K562 (cell line): ENCODE data around the gene FCSK. TPM values are rescaled to one million over a fixed set of nuclear protein-coding genes. Genes with fewer than 3 reads are reported as not detected.

Experiments used
- CTCF ChIP-seq, 3 experiments: IDR thresholded peaks in 2 of 3; conservative IDR thresholded peaks in 1 of 3; 2 replicates each; pipeline ENCODE4 v1.5.1; 2011 to 2012; ENCODE audit warnings: low read length in 3 of 3, mild to moderate bottlenecking in 3 of 3, control low read depth in 2 of 3, improper control_type of control experiment in 1 of 3, inconsistent platforms in 1 of 3, low read depth in 1 of 3, mixed read lengths in 1 of 3, moderate library complexity in 1 of 3; ENCODE audit not compliant: insufficient read depth in 2 of 3
- FOXK1 ChIP-seq: sonication (generic); formaldehyde crosslinking; IDR thresholded peaks from 2 replicates; pipeline ENCODE4 v1.8.0; 2022; ENCODE audit warnings: missing genetic modification reagents, mild to moderate bottlenecking, borderline replicate concordance
- FOXP4 ChIP-seq: sonication (generic); formaldehyde crosslinking; IDR thresholded peaks from 2 replicates; pipeline ENCODE4 v1.8.0; 2022; ENCODE audit warnings: mild to moderate bottlenecking, missing genetic modification reagents, borderline replicate concordance
- FUS ChIP-seq: fragments of 200-400 bp; formaldehyde crosslinking; optimal IDR thresholded peaks from 2 replicates; pipeline ENCODE3; 2017; ENCODE audit warnings: low read depth, low read length
- MTA3 ChIP-seq: fragments of 450-650 bp; formaldehyde crosslinking; IDR thresholded peaks from 2 replicates; pipeline ENCODE4 v1.6.1; 2017; ENCODE audit warnings: mild to moderate bottlenecking, borderline replicate concordance
- PHF8 ChIP-seq: fragments of 200-600 bp; sonication (generic); IDR thresholded peaks from 2 replicates; pipeline ENCODE4 v1.6.1; 2012; ENCODE audit warnings: mixed run types, mild to moderate bottlenecking, inconsistent platforms, low read length, moderate library complexity, borderline replicate concordance
- POLR2A ChIP-seq: fragments of 450-650 bp; conservative IDR thresholded peaks from 2 replicates; pipeline ENCODE4 v1.6.1; 2016
- RCOR1 ChIP-seq, 2 experiments: IDR thresholded peaks; 2 replicates each; pipeline ENCODE4 v1.6.1; 2012; ENCODE audit warnings: low read depth in 2 of 2, low read length in 2 of 2, borderline replicate concordance in 1 of 2, improper control_type of control experiment in 1 of 2
- REST ChIP-seq, 2 experiments: fragments of 450-650 bp; formaldehyde crosslinking in 1 of 2; IDR thresholded peaks; 2 replicates each; pipeline versions ENCODE4 v1.4.0 to v1.6.1; 2014 to 2020; ENCODE audit warnings: mild to moderate bottlenecking in 2 of 2, borderline replicate concordance in 1 of 2, low read depth in 1 of 2
- RNF2 ChIP-seq: sonication (generic); IDR thresholded peaks from 2 replicates; pipeline ENCODE4 v1.6.1; 2016
- SMARCA5 ChIP-seq: fragments of 450-650 bp; IDR thresholded peaks from 2 replicates; pipeline ENCODE4 v1.6.1; 2016
- SP1 ChIP-seq: sonication (generic); formaldehyde crosslinking; IDR thresholded peaks from 2 replicates; pipeline ENCODE4 v1.8.1; 2022; ENCODE audit warnings: mild to moderate bottlenecking, missing genetic modification reagents
- ZBTB17 ChIP-seq: fragments of 450-650 bp; formaldehyde crosslinking; IDR thresholded peaks from 2 replicates; pipeline ENCODE4 v1.4.0; 2020; ENCODE audit warnings: mild to moderate bottlenecking
- ZNF121 ChIP-seq: sonication (generic); formaldehyde crosslinking; conservative IDR thresholded peaks from 2 replicates; pipeline ENCODE4 v1.8.0; 2022; ENCODE audit warnings: missing genetic modification reagents
- ZNF133 ChIP-seq: fragments of 250-450 bp; sonication (Bioruptor Pico); IDR thresholded peaks from 2 replicates; pipeline ENCODE4 v1.4.0; 2020; ENCODE audit warnings: mild to moderate bottlenecking
- ZNF785 ChIP-seq: fragments of 250-450 bp; sonication (Bioruptor Pico); IDR thresholded peaks from 2 replicates; pipeline ENCODE4 v1.4.0; 2020; ENCODE audit warnings: mild to moderate bottlenecking
- polyA plus RNA-seq, 8 experiments: library from polyadenylated mRNA; depleted of rRNA in 4 of 8; stranded (reverse) in 5 of 8; unstranded in 3 of 8; fragments of >200 nt; fragmentation: Nextera tagmentation in 2 of 8; fragmentation: Illumina TruSeq in 1 of 8; extraction: Ambion mirVana in 2 of 8; extraction: Trizol in 1 of 8; gene quantifications; 2 replicates each; pipeline versions ENCODE4 v1.2.1 to v1.2.3, GENCODE V29; 2011 to 2014; ENCODE audit warnings: inconsistent platforms in 1 of 8, missing spikeins in 1 of 8
- total RNA-seq, 7 experiments: library from RNA; depleted of rRNA in 6 of 7; stranded (reverse); fragments of >200 nt in 6 of 7; fragmentation: Illumina TruSeq in 2 of 7; extraction: Trizol in 2 of 7; gene quantifications; 2 replicates each; pipeline versions ENCODE4 v1.2.1 to v1.2.3, GENCODE V29; 2011 to 2021; ENCODE audit warnings: low replicate concordance in 1 of 7

FCSK gene
- total and polyA plus RNA-seq, 9 of the 15 experiments (the other 6 are each of a cell fraction or from before 2014, with no cell fraction given): 0.92 to 18.6 (median 8.3) TPM

DNA sequence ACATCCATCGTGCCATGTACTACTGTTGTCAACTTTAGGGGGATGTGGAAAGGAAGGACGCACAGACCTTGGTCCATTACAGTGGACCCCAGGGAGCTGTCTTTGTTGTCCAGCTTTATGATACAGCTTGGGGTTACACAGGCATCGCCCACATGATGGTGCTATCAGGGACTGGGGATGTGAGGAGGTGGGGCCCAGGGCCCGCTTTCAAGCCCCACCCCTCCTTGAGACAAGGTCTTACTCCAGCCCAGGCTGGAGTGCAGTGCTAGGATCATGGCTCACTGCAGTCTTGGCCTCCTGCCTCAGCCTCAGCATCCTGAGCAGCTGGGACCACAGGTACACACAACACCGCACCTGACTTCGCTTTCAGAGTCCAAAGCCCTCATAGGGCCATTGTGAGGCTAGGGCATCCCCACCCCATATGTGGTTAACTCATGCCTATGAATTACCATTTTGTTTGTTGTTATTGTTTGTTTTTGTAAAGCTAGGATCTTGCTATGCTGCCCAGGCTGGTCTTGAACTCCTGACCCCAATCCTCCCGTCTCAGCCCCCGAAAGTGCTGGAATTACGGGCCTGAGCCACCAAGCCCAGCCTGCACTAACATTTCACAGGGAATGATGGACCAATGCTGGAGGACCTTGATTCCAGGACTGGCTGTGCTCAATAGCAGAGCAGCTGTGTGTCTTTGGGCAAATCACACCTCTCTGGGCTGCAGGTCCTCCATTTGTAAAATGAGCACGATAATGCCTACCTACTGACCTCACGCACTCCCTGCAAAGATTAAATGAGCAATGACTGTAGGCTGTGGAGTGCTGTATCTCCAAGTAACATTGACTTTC is 32.7 kb upstream of the FCSK start (continued):
- TF ChIP-seq REST (IDR thresholded peaks at IDR 0.05; ENCODE audit: borderline replicate concordance) (peak; percentile 39), REST (CRISPR knock-in tag; IDR thresholded peaks at IDR 0.05; ENCODE audit: low read depth) (no peak), RCOR1 (IDR thresholded peaks at IDR 0.05; ENCODE audit: borderline replicate concordance in 1 of 2, low read depth in 2 of 2, low read length in 2 of 2) (peak in 1 of 2 experiments; percentile 56; a peak in 1 of 4 replicates), ZBTB17 (CRISPR knock-in tag) (no peak), MTA3 (no peak), FOXK1 (0 out of 2 replicates have a peak, but pooled peaks have one; percentile 40), PHF8 (no peak), ZNF121 (CRISPR knock-in tag) (peak; percentile 100), SP1 (CRISPR knock-in tag) (peak; percentile 58), ZNF133 (CRISPR knock-in tag) (no peak), CTCF (IDR thresholded peaks at IDR 0.05 in 2 of 3, conservative IDR thresholded peaks at IDR 0.05 in 1 of 3; ENCODE audit: insufficient read depth in 2 of 3, low read depth in 1 of 3, low read length in 3 of 3) (peak; percentile 30 to 48 (median 40); a peak in 4 of 6 replicates), ZNF785 (CRISPR knock-in tag) (no peak), POLR2A (peak; percentile 22; the same call in 1 of the 2 replicates), FOXP4 (CRISPR knock-in tag) (0 out of 2 replicates have a peak, but pooled peaks have one; percentile 38), SMARCA5 (peak; percentile 36; the same call in 1 of the 2 replicates), RNF2 (no peak), FUS (no peak)
